CD4-positive, alpha-beta memory T cell (primary cell): ENCODE results near the gene TBC1D23. TPM values are rescaled to one million over a fixed set of nuclear protein-coding genes. Genes with fewer than 3 reads are reported as not detected.
"Not testable (repeated sequence)": the region's sequence is repeated elsewhere in the genome, so short reads cannot be mapped to it uniquely, and the experiment has no call there.

ENCODE experiments used
- CTCF ChIA-PET: fragments of 350-600 bp; sonication (Branson Sonifier 250); formaldehyde crosslinking; loops from one replicate; lab custom pipeline; 2021; ENCODE audit warnings: inconsistent platforms; ENCODE audit not compliant: partially characterized antibody; lab: Charles Lee
- POLR2A ChIA-PET: fragments of 350-600 bp; sonication (Branson Sonifier 250); formaldehyde crosslinking; loops from one replicate; lab custom pipeline; 2021; ENCODE audit not compliant: partially characterized antibody; lab: Charles Lee
- DNase-seq, 5 donors: peaks; one replicate each; pipeline versions ENCODE4 v3.0.0 to v3.0.0-alpha.2; 2020 to 2022; ENCODE audit warnings: mixed read lengths in 1 of 5
- H3K27ac ChIP-seq: one replicate; pipeline ENCODE4 v1.7.0; 2013; ENCODE audit warnings: low read depth, low read length
- H3K27me3 ChIP-seq: 2 replicates; pipeline ENCODE4 v1.7.0; 2013; ENCODE audit warnings: mild to moderate bottlenecking, low read length, moderate library complexity; ENCODE audit not compliant: insufficient read depth
- H3K36me3 ChIP-seq: 2 replicates; pipeline ENCODE4 v1.7.0; 2013; ENCODE audit warnings: mild to moderate bottlenecking, low read length, moderate library complexity; ENCODE audit not compliant: insufficient read depth
- H3K4me1 ChIP-seq: 2 replicates; pipeline ENCODE4 v1.7.0; 2013; ENCODE audit warnings: mild to moderate bottlenecking, low read length, moderate library complexity; ENCODE audit not compliant: insufficient read depth
- H3K4me3 ChIP-seq, 2 donors: one replicate each; pipeline ENCODE4 v1.7.0; 2013; ENCODE audit warnings: low read length in 2 of 2, mild to moderate bottlenecking in 1 of 2
- H3K9me3 ChIP-seq, 2 donors: one replicate each; pipeline ENCODE4 v1.7.0; 2013; ENCODE audit warnings: low read length in 2 of 2, control low read depth in 1 of 2; ENCODE audit not compliant: control insufficient read depth in 1 of 2
- H3K27ac Mint-ChIP-seq, 7 donors: one replicate each; pipeline ENCODE4 v1.8.0; 2020 to 2021; ENCODE audit warnings: mixed read lengths in 7 of 7, mild to moderate bottlenecking in 6 of 7, inconsistent platforms in 3 of 7, moderate library complexity in 3 of 7
- H3K27me3 Mint-ChIP-seq, 2 donors: one replicate each; pipeline ENCODE4 v1.8.0; 2020 to 2021; ENCODE audit warnings: mixed read lengths in 2 of 2
- H3K36me3 Mint-ChIP-seq, 2 donors: one replicate each; pipeline ENCODE4 v1.8.0; 2020 to 2021; ENCODE audit warnings: mixed read lengths in 2 of 2, inconsistent platforms in 1 of 2, mild to moderate bottlenecking in 1 of 2
- H3K4me1 Mint-ChIP-seq, 4 donors: one replicate each; pipeline ENCODE4 v1.8.0; 2020 to 2021; ENCODE audit warnings: mixed read lengths in 4 of 4, mild to moderate bottlenecking in 1 of 4
- H3K4me3 Mint-ChIP-seq, 8 donors: one replicate each; pipeline ENCODE4 v1.8.0; 2020 to 2021; ENCODE audit warnings: mixed read lengths in 8 of 8, mild to moderate bottlenecking in 7 of 8, moderate library complexity in 6 of 8, inconsistent platforms in 3 of 8
- H3K9me3 Mint-ChIP-seq, 8 donors: one replicate each; pipeline ENCODE4 v1.8.0; 2020 to 2021; ENCODE audit warnings: mixed read lengths in 8 of 8, mild to moderate bottlenecking in 5 of 8, inconsistent platforms in 3 of 8, moderate library complexity in 1 of 8
- intact Hi-C: fragments of 100-400 bp; cut with micrococcal nuclease; formaldehyde crosslinking; loops from one replicate; pipeline ENCODE4 v1.15.1; 2023
- polyA plus RNA-seq, 2 donors: library from polyadenylated mRNA; unstranded; fragments of 300-500 nt; fragmentation: Illumina TruSeq; gene quantifications; one replicate each; pipeline ENCODE4 v1.2.3, GENCODE V29; 2021
- total RNA-seq, 2 experiments: library from RNA; stranded (reverse); gene quantifications; one replicate each; pipeline ENCODE4 v1.2.3, GENCODE V29; 2021

Gene TBC1D23
- total and polyA plus RNA-seq, 4 experiments from 2014 or later, result 13.9 to 44.9 (median 31.1) TPM

DNA sequence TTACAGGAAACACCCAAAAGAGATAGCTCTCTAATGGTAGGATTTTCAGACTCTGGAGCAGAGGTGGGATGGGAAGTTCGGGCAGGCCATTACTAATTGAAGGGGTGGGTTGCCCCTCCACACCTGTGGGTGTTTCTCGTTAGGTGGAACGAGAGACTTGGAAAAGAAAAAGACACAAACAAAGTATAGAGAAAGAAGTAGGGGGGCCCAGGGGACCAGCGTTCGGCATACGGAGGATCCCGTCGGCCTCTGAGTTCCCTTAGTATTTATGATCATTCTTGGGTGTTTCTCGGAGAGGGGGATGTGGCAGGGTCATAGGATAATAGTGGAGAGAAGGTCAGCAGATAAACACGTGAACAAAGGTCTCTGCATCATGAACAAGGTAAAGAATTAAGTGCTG, 75.4 kb downstream of the TBC1D23 start:
- H3K27me3 Mint-ChIP-seq, result not testable (repeated sequence)

DNA sequence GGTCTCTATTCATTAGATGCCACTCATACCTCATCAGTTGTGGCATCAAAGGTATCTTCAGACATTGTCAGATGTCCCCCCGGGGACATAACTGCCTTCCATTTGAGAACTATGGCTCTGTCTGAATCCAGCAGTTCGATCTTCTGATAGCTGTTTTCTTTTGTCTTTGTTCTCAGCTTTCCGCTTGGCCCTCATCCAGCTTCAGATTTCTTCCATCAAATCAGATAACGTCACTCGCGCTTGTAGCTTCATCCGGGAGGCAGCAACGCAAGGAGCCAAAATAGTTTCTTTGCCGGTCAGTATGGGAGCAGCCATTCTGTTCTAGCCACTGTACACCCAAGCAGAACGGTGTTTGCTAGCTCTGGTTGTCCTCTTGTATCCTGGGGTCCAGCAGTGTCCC, 78.1 kb downstream of the TBC1D23 start:
- ChIA-PET POLR2A (no interaction called here), CTCF (interaction anchor here (1.1 to 2.3 kb wide), 3 partner anchors 18 to 270 kb away, joined by 3 to 6 read pairs (median 3); no protein-coding TSS in a partner anchor)
- Mint-ChIP-seq H3K27ac (peak overlapping the region in 2 of 7 donors; percentile 17 to 53), H3K27me3 (no peaks in the 10 kb centered on the region), H3K4me3 (no peak overlapping the region), H3K4me1 (peaks cover 20 to 34% (median 23%) of the 10 kb centered on the region in 4 donors), H3K9me3 (no peaks in the 10 kb centered on the region), H3K36me3 (peaks cover 22 to 35% of the 10 kb centered on the region in 2 donors)
- H3K27ac ChIP-seq, result no peak overlapping the region
- intact Hi-C loops, result loop anchor here (10.0 kb wide), 1 partner anchor 156 kb away; the partner anchor contains the start of gene TMEM45A
- H3K36me3 ChIP-seq, result peaks cover 4% of the 10 kb centered on the region
- no peak for DNase-seq
- no peak overlapping the region for H3K4me3 ChIP-seq
- peaks cover 14% of the 10 kb centered on the region for H3K4me1 ChIP-seq
- H3K9me3 ChIP-seq, result no peaks in the 10 kb centered on the region
- H3K27me3 ChIP-seq, result no peaks in the 10 kb centered on the region

More for the DNA sequence above, 75.4 kb downstream of the TBC1D23 start:
- Mint-ChIP-seq H3K4me3 (peak overlapping the region in 6 of 8 donors; percentile 25 to 96 (median 93)), H3K36me3 (peaks cover 8 to 21% of the 10 kb centered on the region in 2 donors), H3K27ac (peak overlapping the region in 6 of 7 donors; percentile 68 to 96 (median 87)), H3K4me1 (peaks cover 16 to 40% (median 18%) of the 10 kb centered on the region in 4 donors)
- ChIA-PET POLR2A (interaction anchor here (2.9 to 3.0 kb wide), 2 partner anchors 65 to 76 kb away, joined by 12 to 20 read pairs; partner anchors contain the start of genes LNP1, TBC1D23 and TOMM70), CTCF (interaction anchor here (0.9 to 2.3 kb wide), 3 partner anchors 20 to 65 kb away, joined by 3 to 9 read pairs (median 3); partner anchors contain the start of gene LNP1)
- not testable (repeated sequence) for H3K27me3 ChIP-seq, DNase-seq, H3K9me3 Mint-ChIP-seq, H3K9me3 ChIP-seq, H3K4me3 ChIP-seq, H3K36me3 ChIP-seq, H3K27ac ChIP-seq
- peaks cover 14% of the 10 kb centered on the region for H3K4me1 ChIP-seq
- intact Hi-C loops, result loop anchor here (10.0 kb wide), 1 partner anchor 159 kb away; the partner anchor contains the start of gene TMEM45A

DNA sequence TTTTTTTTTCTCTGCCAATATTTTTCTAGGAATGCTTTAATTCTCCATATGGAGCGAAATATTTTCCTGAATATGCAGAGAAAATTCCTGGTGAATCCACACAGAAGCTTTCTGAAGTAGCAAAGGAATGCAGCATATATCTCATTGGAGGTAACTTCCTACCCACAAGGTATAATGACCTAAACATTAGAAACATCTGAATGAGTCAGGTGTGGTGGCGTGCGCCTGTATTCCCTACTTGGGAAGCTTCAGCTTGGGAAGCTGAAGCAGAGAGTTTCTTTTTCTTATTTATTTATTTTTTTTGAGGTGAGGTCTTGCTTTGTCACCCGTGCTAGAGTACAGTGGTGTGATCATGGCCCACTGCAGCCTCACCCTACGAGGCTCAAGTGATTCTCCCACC, 79.0 kb downstream of the TBC1D23 start:
- H3K36me3 ChIP-seq, result peaks cover 6% of the 10 kb centered on the region
- no peak overlapping the region for H3K4me3 ChIP-seq
- intact Hi-C loops, result loop anchor here (10.0 kb wide), 1 partner anchor 155 kb away; the partner anchor contains the start of gene TMEM45A
- no peaks in the 10 kb centered on the region for H3K27me3 Mint-ChIP-seq
- no peaks in the 10 kb centered on the region for H3K27me3 ChIP-seq
- H3K4me1 Mint-ChIP-seq, result peaks cover 18 to 28% (median 20%) of the 10 kb centered on the region in 4 donors
- POLR2A ChIA-PET, result no interaction called here
- H3K4me1 ChIP-seq, result peaks cover 9% of the 10 kb centered on the region
- no peak overlapping the region for H3K4me3 Mint-ChIP-seq
- no peak for DNase-seq
- peak overlapping the region in 1 of 7 donors; percentile 36 for H3K27ac Mint-ChIP-seq
- H3K36me3 Mint-ChIP-seq, result peaks cover 22 to 35% of the 10 kb centered on the region in 2 donors
- no peaks in the 10 kb centered on the region for H3K9me3 ChIP-seq
- H3K9me3 Mint-ChIP-seq, result no peaks in the 10 kb centered on the region
- CTCF ChIA-PET, result interaction anchor here (2.3 kb wide), 1 partner anchor 17 kb away, joined by 6 read pairs; no protein-coding TSS in a partner anchor
- no peak overlapping the region for H3K27ac ChIP-seq

DNA sequence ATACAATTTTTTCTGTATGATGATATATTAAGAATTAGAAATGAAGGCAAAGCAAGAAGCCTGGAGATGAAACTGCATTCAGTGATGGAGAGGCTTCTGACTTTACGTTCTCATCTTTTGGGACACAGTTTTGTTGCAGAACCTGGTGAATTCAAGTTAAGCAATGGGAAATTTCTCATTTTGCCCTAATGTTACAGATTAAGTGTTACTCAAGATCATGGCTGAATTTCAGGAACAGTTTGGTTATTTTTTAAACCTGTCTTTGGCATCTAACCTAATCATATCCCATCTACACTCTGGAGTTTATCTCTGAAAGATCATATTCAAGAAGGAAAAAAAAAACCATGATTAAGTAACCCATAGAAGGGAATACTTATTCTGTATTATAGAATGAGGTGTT, 79.7 kb downstream of the TBC1D23 start:
- ChIA-PET POLR2A (no interaction called here), CTCF (interaction anchor here (2.3 kb wide), 1 partner anchor 16 kb away, joined by 6 read pairs; no protein-coding TSS in a partner anchor)
- Mint-ChIP-seq H3K9me3 (no peaks in the 10 kb centered on the region), H3K4me3 (no peak overlapping the region), H3K27ac (peak overlapping the region in 1 of 7 donors; percentile 23), H3K27me3 (no peaks in the 10 kb centered on the region), H3K4me1 (peaks cover 11 to 21% (median 15%) of the 10 kb centered on the region in 4 donors), H3K36me3 (peaks cover 26 to 35% of the 10 kb centered on the region in 2 donors)
- Histone ChIP-seq H3K36me3 (peaks cover 9% of the 10 kb centered on the region), H3K9me3 (no peaks in the 10 kb centered on the region), H3K27me3 (no peaks in the 10 kb centered on the region), H3K27ac (no peak overlapping the region), H3K4me3 (no peak overlapping the region), H3K4me1 (peaks cover 3% of the 10 kb centered on the region)
- DNase-seq, result no peak
- intact Hi-C loops, result no loop called here

DNA sequence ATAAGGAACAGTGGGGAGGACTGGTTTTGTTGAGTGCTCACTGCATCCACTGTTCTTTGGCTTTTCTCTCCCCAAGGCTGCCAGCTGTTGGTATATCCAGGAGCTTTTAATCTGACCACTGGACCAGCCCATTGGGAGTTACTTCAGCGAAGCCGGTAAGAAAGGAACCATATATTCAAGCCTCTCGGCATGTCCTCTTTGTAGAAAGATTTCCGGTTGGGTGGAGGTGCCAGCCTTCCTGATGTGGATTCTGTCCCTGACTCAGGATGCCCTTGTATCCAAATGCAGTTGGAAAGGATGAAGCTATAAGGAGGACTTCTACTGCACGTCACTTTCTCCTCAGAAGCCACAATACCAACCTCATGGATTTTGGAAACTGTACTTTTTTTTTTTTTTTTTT, 87.9 kb downstream of the TBC1D23 start:
- H3K4me1 ChIP-seq, result no peaks in the 10 kb centered on the region
- H3K36me3 Mint-ChIP-seq, result peaks cover 56 to 68% of the 10 kb centered on the region in 2 donors
- H3K9me3 Mint-ChIP-seq, result peaks cover 0 to 7% (median 0%) of the 10 kb centered on the region in 8 donors
- H3K27me3 ChIP-seq, result no peaks in the 10 kb centered on the region
- no peak for DNase-seq
- peaks cover 0 to 6% (median 2%) of the 10 kb centered on the region in 4 donors for H3K4me1 Mint-ChIP-seq
- intact Hi-C loops, result no loop called here
- no peak overlapping the region for H3K4me3 Mint-ChIP-seq
- ChIA-PET CTCF (no interaction called here), POLR2A (no interaction called here)
- H3K4me3 ChIP-seq, result no peak overlapping the region
- H3K27me3 Mint-ChIP-seq, result no peaks in the 10 kb centered on the region
- peaks cover 32% of the 10 kb centered on the region for H3K36me3 ChIP-seq
- H3K9me3 ChIP-seq, result no peaks in the 10 kb centered on the region
- H3K27ac Mint-ChIP-seq, result no peak overlapping the region
- no peak overlapping the region for H3K27ac ChIP-seq

DNA sequence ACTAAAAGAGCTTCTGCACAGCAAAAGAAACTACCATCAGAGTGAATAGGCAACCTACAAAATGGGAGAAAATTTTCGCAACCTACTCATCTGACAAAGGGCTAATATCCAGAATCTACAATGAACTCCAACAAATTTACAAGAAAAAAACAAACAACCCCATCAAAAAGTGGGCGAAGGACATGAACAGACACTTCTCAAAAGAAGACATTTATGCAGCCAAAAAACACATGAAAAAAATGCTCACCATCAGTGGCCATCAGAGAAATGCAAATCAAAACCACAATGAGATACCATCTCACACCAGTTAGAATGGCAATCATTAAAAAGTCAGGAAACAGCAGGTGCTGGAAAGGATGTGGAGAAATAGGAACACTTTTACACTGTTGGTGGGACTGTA, 91.0 kb downstream of the TBC1D23 start:
- H3K27ac Mint-ChIP-seq, H3K9me3 Mint-ChIP-seq, DNase-seq, H3K4me1 Mint-ChIP-seq, H3K4me3 ChIP-seq, H3K9me3 ChIP-seq, H3K4me3 Mint-ChIP-seq, intact Hi-C loops, H3K4me1 ChIP-seq, H3K27me3 Mint-ChIP-seq, POLR2A ChIA-PET, H3K27me3 ChIP-seq, H3K27ac ChIP-seq: not testable (repeated sequence)
- CTCF ChIA-PET, result interaction anchor here (0.8 kb wide), 1 partner anchor 50 kb away, joined by 4 read pairs; the partner anchor contains the start of gene LNP1
- H3K36me3 Mint-ChIP-seq, result peaks cover 50 to 75% of the 10 kb centered on the region in 2 donors
- peaks cover 18% of the 10 kb centered on the region for H3K36me3 ChIP-seq

DNA sequence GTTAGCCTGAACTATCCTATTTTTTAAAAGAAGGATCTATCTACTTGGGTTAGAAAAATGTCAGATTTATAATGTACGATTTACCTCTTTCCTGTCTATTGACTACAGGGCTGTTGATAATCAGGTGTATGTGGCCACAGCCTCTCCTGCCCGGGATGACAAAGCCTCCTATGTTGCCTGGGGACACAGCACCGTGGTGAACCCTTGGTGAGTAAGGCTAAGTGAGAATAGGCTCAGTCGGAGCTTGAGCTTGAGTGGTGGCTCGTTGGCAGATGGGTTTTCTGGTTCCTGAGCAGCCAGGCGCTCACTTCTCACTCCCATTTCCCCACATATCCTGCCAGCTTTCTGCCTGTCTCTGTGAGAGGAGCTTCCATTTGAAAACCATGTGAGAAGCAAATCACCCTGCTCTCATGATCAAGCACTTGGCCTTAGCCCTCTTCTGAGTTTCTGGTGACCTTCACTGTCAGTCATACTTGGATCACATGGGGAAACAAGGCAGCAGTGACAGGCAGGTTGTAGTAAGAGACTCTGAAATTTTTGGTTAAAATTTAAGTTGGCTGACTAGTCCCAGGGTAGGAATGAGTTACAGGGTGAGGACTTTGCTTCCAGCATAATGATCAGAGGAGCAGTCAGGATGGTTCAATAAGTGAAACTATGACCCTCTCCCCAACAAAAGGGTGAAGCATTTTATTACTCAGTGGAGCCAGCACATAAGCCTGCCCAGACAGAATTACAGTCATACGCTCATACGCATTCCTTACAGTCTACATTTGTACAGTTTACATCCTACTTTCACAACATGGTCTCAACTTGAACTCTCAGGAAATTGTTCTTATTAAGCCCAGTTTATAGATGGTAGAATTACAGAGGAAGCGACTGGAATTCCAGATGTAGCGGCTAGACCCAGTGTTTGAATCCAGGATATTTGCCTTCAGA, 91.8 kb downstream of the TBC1D23 start:
- Mint-ChIP-seq H3K4me1 (no peaks in the 10 kb centered on the region), H3K9me3 (peaks cover 0 to 7% (median 0%) of the 10 kb centered on the region in 8 donors)
- CTCF ChIA-PET, result interaction anchor here (0.8 kb wide), 1 partner anchor 49 kb away, joined by 4 read pairs; the partner anchor contains the start of gene LNP1

More for the DNA sequence above, 91.8 kb downstream of the TBC1D23 start:
- Mint-ChIP-seq H3K27ac (peak overlapping the region in 1 of 7 donors; percentile 36), H3K27me3 (no peaks in the 10 kb centered on the region), H3K36me3 (peaks cover 47 to 73% of the 10 kb centered on the region in 2 donors), H3K4me3 (no peak overlapping the region)
- H3K27me3 ChIP-seq, result no peaks in the 10 kb centered on the region
- H3K4me3 ChIP-seq, result no peak overlapping the region
- intact Hi-C loops, result no loop called here
- no peak for DNase-seq
- H3K9me3 ChIP-seq, result no peaks in the 10 kb centered on the region
- no peak overlapping the region for H3K27ac ChIP-seq
- POLR2A ChIA-PET, result no interaction called here
- H3K36me3 ChIP-seq, result peaks cover 18% of the 10 kb centered on the region
- no peaks in the 10 kb centered on the region for H3K4me1 ChIP-seq
